Stimulated activated CD8-positive, alpha-beta memory T cell treated with anti-CD3 and anti-CD28 coated beads, Interleukin-7, amount 100 ng/mL, for 4 hours (primary cell): ENCODE results near the gene FOXK2.

Experiments used
- DNase-seq, 2 donors: peaks; one replicate each; pipeline ENCODE4 v3.0.0-alpha.2; 2020; ENCODE audit warnings: low read depth in 2 of 2

Gene FOXK2

DNA sequence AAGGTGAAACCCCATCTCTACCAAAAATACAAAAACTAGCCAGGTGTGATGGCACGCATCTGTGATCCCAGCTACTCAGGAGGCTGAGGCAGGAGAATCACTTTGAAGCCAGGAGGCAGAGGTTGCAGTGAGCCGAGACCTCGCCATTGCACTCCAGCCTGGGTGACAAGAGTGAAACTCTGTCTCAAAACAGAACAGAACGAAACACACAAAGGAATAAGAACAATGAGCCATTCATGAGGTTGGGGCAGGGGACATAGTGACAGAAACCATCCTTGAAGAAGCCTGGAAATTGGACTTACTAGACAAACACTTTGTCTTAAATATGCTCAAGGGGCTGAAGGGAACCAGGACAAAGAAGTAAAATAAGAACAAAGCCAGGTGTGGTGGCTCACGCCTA, 89.3 kb downstream of the FOXK2 start:
- no peak for DNase-seq

DNA sequence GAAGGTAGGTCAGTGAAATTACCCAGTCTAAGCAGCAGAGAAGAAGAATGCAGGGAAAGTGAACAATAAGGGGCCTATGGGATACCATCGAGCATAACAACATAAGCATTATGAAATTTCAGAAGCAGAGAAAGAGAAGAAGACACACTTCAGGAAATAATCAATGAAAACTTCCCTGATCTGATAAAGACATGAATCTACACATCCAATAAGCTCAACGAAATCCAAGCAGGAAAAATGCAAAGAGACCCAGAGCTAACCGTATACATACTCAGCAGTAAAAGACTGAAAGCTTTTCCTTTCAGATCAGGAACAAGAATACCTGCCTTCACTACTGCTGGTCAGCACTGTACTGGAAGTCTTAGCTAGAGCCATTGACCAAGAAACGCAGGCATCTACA, 90.1 kb downstream of the FOXK2 start:
- DNase-seq = no peak

DNA sequence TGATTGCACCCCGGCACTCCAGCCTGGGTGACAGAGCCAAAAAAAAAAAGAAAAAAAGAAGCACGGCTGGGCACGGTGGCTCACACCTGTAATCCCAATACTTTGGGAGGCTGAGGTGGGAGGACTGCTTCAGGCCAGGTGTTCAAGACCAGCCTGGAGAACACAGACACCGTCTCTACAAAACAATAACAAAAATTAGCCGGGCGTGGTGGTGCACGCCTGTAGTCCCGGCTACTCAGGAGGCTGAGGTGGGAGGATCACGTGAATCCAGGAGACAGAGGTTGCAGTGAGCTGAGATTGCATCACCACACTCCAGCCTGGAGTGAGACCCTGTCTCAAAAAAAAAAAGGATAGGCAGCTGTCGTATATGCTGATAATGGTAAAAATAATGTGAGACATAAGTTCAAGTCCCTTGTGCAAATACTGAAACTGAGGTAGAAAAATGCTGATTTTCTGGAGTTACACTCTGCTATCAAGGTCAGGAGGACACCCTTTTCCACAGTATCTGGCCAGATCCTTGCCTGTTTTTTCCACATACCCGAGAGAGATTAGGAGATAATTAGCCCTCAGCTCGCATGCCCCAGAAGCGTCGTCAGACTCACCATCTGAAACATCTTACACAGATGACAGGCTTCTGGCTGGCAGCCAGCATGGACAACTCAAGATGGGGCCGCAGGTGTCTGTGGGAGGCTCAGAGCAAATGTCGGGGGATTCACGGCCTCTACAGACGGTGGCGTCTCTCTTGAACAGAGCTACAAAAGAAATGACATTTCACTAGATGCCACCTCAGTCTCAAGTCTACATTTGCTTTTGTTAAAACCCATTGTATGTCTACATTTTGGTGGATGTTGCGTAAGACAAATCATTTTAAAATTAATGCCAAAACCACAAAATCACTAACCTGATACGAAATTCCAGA, 91.9 kb downstream of the FOXK2 start:
- no peak for DNase-seq

DNA sequence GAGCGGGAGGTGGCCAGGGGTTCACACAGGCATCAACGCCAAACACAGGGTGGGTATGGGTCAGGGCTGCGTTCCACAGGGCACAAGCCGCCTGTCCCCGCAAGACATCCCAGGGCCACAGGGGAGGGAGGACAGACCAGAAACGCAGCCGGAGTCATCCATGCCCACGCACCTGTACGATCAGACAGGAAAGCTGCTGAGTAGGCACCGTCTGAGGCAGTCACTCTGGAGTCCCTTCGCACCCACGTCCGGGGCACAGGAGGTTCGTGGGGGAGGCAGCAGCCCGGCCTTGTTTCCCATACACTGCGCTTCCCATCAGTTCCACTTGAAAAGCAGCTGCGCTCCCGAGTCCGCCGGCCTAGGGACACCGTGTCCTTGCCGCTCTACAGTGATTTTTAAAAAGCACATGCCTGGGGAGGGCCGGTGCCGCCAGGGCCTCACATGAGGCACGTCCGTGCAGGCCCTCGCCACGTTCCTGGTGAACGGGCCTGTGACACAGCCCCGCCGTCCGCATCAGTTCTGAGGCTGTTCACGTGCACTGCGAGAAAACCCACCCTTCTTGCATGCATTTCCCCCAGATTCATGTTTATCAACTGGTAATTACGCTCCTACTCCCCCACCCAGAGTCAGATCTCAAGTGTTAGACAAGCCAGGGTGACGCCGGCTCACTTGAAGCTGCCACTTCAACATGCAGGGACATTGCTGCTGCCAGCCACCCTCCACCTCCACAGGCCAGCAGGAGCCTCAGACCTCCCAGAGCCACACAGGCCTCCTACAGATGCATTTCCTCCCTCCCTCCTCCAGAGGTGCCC, 94.0 kb downstream of the FOXK2 start:
- no peak for DNase-seq

DNA sequence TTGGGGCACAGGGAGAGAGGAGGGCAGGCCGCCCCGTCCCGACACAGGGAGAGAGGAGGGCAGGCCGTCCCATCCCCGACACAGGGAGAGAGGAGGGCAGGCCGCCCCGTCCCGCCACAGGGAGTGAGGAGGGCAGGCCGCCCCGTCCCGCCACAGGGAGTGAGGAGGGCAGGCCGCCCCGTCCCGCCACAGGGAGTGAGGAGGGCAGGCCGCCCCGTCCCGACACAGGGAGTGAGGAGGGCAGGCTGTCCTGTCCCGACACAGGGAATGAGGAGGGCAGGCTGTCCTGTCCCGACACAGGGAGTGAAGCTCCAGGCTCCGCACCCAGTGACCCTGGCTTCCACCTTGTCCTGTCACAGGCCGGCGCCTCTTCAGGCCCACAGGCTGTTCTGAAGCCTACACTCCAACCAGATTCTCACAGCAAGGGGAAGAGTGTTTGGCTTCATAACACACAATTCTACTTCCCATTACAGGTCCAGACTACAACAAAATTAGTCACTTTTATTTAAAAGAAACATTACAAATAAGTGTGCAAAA, 94.6 kb downstream of the FOXK2 start:
- DNase-seq = no peak

DNA sequence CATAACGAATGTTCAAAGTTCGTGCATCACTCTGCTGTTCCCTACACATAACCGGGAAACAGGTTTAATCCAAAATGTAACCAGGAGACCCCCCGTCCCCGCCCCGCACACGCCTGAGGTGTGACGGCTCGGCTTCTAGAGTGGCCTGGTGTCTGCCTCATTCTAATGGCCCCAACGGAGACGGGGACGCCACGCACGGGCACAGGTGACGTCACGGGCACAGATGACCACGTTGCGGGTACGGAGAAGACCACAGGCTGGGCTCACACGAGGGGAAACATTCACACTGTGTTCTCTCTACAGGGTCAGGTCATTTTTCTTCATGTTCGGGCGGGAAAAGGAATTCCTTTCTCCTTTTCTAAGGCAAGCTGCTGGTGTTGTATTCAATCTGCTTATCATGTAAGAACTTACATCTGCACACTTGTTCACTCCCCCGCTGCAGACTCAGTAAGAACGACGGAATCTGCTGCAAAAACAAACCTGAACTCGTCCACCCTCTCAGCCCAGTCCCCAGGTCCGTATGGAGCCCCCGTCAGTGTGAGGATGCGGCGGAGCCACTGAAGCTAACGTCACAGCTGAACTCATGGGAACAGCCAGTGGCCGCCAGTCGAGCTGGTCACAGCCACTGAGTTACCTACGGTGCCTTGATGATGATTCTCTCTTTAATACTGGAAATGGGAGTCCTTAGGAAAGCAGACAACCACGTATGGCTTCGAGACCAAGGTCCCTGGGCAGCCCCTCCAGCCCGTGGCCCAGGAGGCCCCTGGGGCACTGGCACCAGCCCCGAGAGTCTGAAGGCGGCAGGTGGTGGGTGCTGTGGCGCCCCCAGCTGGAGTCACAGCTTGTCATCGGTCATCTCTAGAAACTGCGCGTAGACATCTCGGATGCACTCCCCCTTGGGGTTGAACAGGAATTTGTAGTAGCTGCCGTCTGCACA, 95.8 kb downstream of the FOXK2 start:
- DNase-seq = no peak

DNA sequence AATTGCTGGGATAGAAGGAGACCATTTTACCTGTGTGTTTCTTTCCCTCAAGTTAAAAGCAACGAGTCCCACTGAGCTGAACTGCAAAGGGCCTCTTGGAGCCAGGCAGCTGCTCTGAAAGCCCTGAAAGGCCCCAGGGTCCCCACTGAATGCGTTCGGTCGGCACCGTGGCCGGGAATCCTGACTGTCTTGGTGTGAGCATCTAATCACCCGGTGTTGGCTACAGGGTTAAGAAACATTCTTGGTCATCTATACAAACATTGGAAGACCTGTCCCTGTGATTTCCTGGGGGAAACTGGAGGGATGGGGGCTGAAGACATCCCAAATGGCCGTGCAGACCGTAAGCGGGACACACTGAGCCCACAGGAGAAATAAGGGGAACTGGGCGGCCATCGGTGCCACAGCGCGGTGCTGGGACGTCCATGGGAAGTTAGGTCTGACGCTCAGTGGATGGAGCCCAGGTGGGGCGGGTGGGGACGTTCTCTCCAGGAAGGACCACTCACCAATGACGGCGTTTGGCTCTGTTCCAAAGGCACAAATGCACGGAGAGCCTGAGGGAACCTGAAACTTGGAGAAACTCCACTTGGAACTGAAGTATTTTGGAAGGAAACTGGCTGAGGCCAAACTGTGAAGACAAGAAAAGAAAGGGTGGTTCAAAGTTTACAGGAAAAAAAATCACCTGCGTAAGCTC, 96.6 kb downstream of the FOXK2 start:
- DNase-seq = no peak

DNA sequence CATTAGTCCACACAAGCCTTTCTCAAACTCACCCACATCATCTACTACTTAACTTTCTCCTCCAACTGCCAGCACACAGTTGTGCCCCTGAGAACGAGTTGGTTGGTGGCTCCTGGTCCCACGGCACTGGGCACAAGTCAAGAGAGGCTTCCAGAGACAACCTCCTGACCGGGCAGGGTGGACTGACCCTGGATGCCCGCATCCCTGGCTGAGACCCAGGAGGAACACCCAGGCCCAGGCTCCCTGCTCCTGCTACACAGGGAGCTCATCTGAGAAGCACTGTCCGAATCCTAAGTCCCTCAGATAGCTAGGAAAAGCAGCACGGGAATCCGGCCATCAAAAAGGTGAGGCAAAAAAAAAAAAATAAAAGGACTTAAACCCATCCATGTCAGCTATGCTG, 99.7 kb downstream of the FOXK2 start:
- no peak for DNase-seq

DNA sequence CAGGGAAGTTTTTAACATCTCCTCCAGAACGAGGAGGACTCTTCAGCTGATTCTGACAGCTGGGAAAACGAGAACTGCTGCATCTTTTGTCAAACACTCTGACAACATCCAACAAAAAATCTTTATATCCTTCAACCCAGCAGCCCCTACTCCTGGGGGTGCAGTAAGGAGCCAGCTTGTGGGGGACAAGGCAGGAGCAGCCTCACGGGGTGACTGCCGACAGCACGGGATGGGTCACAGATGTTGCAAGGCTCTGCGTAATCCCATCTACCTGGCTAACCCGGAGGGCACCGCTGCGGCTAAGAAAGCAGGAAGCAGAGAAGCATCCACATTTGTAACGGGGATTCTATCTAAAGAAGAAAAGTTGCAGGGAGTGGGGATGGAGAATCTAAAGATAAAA, 100.1 kb downstream of the FOXK2 start:
- no peak for DNase-seq

DNA sequence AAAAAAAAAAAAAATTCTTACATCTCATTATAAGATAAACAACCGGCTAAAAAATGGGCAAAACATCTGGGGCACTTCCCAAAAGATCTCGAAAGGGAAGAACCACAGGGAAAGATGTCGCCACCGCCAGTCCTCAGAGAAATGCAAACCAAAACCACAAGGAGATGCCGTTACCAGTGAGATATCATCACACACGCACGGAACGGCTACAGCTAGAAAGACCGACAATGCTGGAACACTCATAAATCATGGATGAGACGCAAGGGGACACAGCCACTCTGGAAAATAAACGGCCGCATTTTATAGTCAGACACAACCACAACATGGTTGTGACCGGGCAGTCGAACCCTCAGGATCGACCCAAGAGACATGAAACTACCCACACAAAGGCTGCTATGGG, 104.2 kb downstream of the FOXK2 start:
- DNase-seq = no peak

DNA sequence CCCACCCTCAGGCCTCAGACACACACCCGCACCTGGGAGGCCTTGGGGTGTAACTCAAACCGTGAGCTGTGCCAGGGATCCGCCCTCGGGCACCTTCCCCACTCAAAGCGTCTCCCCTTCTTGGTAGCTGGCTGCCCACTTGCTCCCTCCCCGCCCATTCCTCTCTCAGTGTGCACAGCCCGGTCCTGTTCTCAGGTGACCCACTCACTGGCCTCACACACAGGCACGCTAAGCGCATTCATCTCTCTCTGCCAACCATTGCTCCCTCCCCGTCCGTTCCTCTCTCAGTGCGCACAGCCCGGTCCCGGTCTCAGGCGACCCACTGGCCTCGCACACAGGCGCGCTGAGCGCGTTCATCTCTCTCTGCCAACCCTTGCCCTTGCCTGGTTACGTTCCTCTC, 107.9 kb downstream of the FOXK2 start:
- DNase-seq = no peak

DNA sequence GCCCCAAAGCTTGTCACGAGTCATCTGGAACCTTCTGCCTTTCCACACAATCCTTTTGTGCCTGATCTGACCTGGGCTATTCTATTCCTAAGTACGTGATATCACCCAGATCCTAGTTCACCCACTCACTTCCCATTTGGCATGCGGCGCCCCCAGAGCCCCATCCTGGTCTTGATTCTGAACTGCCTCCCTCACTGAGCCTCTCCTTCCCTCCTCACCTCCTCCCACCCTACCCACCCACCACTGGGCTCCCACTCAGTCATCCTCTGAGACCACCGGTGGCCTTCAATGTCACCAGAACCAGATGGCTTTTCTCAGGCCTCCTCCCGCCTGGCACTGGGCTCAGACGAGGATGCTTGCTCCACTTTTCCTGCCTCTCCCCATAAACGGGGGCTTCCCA, 110.2 kb downstream of the FOXK2 start:
- DNase-seq = no peak

DNA sequence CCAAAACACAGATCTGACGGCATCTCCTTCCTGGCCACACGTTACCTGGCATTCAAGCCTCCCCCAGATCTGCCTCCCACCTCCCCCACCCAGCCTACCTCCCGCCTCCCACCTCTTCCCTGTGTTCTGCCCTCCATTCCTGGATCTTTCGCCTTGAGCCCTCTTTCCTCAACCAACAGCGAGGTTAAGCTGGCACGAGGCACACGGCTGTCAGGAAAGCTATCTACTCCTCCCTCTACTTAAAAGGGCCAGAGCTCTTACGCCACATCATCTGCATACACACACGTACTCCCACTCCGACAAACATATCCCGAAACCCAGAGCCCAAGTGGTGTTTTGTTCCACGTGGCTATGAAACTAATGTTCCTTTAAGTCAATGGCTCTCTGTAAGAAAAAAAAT, 110.7 kb downstream of the FOXK2 start:
- no peak for DNase-seq

DNA sequence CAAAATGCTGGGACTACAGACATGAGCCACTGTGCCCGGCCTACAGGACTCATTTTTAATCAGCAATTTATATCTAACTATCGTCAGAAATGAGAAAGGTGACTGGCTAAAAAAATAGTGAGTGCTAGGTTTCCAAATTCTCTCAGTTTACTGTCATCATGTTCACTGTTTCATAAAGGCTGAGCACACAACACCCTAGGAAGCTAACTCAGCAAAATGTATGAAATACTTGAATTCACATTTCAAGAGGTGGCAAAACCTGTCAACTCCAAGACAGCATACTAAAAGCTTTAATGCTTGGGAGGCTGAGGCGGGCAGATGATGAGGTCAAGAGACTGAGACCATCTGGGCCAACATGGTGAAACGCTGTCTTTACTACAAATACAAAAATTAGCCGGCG, 112.0 kb downstream of the FOXK2 start:
- no peak for DNase-seq

DNA sequence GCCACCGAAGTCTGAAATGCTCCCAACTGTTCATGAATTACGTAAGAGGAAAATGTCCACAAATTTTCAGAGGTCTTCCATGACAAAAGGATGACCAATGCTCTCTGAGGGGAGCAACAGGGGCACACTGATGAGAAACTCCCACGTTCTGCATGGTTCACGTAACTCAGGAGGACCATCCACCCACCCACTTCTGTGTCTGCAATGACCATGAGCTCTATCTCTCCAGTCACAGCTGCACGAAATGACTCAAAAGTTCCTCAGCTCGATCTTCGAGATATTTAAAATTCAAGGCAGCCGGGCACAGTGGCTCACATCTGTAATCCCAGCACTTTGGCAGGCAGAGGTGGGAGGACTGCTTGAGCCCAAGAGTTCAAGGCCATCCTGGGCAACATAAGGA, 112.9 kb downstream of the FOXK2 start:
- DNase-seq = no peak

DNA sequence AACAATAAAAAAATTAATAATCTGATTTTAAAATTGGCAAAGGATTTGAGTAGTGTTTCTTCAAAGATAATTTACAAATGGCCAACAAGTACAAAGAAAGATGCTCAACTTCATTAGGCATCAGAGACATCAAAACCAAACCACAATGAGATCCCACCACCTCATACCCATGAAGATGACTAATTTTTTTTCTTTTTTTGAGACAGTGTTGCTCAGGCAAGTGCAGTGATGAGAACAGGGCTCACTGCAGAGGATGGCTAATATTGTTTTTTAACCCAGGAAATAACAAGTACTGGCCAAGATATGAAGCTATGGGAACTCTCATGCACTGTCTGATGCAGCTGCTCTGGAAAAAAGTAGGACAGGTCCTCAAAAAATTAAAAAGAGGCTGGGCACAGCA, 113.8 kb downstream of the FOXK2 start:
- DNase-seq = no peak

DNA sequence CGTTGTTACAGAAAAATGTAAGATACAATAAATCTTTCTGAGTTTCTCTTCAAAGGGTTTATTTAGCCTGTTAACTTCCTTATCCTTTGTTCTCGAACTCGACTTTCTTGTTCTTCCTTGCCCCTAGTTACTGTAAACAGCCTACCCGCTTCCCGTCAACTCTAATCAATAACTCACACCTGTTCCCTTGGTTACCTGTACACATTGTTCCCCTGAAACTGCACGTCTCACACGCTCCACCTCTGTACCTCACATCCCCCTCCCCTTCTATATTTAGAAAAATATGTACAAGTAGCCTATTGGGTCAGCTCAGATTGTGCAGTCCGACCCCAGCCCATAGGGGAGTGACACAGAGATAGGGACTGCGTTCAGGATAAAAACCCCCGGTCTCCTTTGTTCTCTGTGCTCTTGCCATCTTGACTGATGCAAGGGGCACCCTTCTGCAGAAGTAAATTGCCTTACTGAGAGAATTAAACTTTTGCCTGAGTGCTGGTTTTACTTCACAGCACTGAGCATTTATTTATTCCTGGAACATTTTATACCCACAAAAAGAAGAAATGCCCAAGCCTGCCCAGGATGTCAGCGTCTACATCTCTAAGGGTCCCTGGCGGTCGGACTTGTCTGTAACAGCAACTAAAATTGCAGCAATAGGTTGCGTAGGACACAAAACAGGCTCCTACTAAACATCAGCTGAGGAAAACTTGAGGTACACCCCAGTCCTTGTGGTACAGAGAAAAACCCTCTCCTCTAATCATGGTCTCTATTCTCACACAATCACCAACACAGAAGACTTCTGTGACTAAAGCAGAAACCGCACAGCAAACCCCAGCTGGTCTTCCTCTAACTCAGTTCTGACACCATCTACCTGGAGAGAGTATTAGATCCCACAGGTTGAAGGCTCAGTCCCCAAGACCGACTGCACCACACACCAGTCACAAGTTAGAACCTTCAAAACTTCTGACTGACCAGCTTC, 117.4 kb downstream of the FOXK2 start:
- no peak for DNase-seq

DNA sequence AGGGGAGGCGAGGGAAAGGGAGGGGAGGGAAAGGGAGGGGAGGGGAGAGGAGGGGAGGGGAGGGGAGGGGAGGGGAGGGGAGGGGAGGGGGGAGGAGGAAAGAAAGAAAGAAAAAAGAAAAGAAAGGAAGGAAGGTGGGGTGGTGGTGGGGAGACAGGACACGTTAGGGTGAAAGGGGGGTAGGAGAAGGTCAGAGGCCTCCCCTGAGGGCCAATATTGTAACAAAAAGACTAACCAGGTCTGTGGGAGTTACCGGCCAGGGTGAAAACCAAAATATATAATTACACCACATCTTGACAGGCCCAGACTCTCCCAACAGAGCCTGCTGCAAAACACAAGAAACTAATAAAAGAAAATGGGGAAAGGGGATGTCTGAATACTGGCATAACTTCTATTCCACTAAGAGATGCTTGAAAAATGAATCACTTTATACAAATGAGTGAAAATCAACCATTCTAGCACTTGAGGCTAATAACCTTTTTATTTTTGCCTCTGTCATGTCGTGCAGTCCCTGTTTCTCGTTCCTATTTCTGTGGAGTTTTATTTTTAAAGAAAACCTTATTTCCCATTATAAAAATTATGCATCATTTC, 118.7 kb downstream of the FOXK2 start:
- no peak for DNase-seq

DNA sequence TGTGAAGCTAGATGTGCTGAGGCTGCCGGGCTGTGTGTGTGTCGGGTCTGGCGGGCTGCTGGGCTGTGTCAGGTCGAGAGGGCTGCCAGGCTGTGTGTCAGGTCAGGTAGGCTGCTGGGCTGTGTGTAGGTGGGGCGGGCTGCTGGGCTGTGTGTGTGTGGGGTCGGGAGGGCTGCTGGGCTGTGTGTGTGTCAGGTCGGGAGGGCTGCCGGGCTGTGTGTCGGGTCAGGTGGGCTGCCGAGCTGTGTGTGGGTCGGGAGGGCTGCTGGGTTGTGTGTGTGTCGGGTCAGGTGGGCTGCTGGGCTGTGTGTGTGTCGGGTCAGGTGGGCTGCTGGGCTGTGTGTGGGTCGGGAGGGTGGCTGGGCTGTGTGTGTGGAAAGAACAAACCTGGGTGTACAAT, 120.1 kb downstream of the FOXK2 start:
- no peak for DNase-seq

DNA sequence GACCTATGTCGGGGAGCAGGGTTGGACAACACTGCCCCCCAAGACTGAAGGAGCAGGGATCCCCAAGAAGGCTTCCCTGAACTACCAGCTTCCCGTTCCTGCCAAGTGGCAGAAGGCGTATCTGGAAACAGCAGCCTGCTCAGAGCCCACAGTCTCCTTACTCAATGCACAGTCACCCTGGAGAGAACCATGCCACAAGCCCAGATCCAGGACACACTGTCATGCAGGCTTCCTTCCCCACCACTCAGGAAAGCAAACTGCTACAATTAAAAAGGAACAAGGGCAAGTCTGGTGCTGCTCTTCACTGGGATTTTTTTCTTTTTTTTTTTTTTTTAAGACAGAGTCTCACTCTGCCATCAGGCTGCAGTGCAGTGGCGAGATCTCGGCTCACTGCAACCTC, 120.5 kb downstream of the FOXK2 start:
- DNase-seq = no peak
